Measurements from ENCODE around the gene PROSER2.

PROSER2 gene

DNA sequence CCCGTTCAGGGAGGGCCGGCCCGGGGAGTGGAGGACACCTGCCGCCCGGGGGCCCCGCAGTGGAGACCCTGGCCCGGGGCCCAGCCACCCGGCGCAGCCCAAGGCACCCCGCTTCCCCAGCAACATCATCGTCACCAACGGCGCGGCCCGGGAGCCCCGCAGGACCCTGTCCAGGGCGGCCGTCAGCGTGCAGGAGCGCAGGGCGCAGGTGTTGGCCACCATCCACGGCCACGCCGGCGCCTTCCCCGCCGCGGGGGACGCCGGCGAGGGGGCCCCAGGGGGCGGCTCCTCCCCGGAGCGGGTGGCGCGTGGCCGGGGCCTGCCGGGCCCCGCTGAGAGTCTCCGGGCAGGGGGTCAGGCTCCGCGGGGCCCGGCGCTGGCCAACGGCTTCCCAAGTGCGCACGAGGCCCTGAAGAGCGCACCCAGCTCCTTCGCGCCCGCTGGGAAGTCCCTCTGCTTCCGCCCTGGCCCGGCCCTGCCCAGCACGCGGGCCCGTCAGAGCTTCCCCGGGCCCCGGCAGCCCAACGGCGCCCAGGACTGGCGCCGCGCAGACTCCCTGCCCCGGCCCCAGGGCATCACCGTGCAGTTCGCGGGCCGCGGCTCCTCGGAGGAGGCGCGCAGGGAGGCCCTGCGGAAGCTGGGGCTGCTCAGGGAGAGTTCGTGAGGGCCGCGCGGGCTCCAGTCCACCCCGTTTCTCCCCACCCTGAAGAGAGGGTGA, 46.7 kb downstream of the PROSER2 start:
- DNase-seq, result no peak

- DNase-seq, result no peak
These were observed 47.3 kb downstream of the PROSER2 start for GRCh38 chr10:11870461-11870780.

GRCh38 chr10:11870900-11871400, 47.8 kb downstream of the PROSER2 start:
- no peak for DNase-seq

DNA sequence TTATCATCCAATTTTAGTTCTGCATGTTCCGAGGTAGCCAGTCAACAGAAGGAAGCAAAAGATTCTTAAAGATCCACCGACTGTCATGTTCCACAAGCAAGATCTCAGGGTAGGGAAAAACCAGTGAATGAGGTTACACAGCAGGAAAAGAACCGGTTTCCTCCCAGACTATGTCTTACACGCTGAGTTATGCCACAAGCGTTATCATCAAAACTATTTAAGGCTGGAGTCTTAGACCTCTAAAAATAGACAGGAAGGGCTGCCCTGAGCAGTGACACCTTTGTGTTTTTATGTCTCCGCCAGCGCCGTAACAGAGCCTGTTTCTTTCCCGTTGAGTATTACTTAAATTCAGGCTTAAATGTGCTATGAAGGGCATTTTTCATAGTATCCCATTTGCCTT, 48.3 kb downstream of the PROSER2 start:
- DNase-seq, result no peak

- DNase-seq, result no peak
These were observed 51.7 kb downstream of the PROSER2 start for GRCh38 chr10:11874568-11875493.

DNA sequence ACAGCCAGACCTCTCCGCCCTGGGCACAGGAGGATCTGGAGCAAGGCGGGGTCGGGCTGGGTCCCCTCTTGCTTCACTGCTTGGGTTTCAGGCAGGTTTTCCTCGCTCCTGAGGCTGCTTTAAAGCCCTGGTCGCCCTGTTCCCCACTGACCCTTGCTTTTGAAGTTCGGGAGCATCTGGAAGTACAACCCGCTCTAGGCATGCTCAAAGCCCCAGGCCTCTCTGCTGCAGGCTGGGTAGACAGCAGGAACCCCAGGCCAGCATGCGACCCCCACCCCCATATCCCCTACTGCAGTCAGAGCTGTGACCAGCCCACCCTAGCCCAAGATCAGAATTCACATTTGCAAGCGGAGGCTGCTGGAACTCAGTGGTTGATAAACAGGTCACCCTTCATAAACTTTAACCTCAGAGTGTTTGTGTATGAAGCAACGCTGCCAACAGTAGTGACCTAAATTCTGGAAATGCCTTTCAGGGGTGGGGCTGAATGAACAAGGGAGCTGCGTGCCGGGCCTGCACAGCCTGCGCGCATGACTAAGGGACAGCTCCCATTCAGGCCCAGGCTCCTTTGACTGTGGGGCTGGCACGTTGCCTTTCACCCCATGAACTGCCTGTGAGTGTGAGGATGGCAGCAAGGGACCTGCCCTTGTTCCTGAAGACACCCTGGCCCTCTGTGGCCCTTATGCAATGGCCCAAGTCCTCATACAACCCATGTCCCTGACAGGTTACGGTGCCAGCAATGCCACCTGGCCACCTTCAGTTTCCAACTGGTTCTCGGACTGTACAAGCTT, 52.5 kb downstream of the PROSER2 start:
- no peak for DNase-seq

DNA sequence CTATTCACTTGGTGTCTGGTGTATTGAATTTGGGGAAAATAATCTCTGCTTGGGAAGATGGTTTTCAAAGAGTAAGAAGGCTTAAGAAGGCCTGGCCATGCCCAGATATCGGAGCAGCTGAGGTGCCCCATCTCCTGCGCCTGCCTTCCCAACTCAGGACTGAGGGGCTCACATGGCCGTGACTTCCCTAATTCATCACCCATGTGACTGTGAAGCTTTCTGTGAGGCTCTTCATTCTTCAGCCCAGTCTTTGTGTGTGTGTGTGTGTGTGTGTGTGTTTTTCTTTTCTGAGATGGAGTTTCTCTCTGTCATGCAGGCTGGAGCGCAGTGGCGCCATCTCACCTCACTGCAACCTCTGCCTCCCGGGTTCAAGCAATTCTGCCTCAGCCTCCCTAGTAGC, 53.2 kb downstream of the PROSER2 start:
- no peak for DNase-seq

- no peak for DNase-seq
These were observed 53.8 kb downstream of the PROSER2 start for GRCh38 chr10:11876805-11877590.

GRCh38 chr10:11877591-11877905, 54.4 kb downstream of the PROSER2 start:
- no peak for DNase-seq

GRCh38 chr10:11878776-11879175, 55.6 kb downstream of the PROSER2 start:
- DNase-seq, result no peak

DNA sequence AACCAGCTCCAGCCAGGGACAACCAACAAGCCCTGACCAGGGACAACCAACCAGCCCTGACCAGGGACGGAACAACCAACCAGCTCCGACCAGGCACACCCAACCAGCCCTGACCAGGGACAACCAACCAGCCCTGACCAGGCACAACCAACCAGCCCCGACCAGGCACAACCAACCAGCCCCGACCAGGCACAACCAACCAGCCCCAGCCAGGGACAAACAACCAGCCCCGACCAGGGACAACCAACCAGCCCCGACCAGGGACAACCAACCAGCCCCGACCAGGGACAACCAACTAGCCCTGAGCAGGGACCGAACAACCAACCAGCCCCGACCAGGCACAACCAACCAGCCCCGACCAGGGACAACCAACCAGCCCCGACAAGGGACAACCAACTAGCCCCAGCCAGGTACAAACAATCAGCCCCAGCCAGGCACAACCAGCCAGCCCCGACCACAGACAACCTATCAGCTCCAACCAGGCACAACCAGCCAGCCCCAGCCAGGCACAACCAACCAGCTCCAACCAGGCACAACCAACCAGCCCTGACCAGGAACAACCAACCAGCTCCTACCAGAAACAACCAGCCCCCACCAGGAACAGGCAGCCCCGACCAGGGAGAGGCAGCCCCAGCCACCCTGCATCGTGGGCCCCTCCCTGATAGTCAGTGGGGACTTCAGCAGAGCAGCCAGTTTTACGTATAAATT, 56.4 kb downstream of the PROSER2 start:
- no peak for DNase-seq

DNA sequence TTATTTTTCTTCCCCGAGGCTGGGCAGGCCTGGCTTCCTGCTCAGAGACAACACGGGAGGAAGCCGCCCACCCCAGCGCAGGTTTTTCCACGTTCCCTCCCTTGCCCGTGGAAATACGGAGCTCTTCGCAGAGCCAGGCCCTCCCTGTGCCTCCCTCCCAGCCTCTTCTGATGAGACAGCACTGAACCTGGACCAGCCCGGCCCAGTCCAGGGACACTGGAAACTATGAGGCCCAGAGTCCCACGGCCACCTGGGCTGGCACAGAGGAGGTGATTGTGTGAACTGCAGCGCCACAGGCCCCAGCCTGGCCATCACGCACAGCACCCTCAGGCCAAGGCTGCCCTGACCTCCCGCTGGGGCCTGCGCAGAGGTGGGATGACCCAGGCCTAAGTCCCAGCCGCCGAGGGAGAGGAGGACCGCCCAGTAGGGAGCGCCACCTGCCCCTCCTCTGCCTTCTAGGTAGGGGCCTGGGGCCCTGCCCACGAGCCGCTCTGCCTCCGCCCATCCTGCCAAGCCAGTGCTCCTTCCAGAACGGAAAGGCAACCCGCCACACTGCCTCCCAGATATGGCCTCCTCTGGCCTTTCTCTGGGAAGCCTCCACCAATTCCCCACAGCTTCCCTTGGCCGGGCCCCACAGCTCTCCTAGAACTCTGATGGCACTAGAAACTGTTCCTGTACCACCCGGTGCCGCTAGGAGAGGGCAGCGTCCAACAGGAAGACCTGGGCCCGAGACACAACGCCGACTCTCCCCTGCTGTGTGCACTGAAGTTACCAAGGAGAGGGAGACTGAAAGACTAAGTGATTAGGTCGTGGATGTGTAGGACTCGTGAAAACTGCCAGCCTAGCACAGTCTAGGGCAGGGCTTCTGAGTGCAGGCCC, 57.2 kb downstream of the PROSER2 start:
- no peak for DNase-seq

- no peak for DNase-seq
These were observed 57.9 kb downstream of the PROSER2 start for GRCh38 chr10:11881030-11881476.

DNA sequence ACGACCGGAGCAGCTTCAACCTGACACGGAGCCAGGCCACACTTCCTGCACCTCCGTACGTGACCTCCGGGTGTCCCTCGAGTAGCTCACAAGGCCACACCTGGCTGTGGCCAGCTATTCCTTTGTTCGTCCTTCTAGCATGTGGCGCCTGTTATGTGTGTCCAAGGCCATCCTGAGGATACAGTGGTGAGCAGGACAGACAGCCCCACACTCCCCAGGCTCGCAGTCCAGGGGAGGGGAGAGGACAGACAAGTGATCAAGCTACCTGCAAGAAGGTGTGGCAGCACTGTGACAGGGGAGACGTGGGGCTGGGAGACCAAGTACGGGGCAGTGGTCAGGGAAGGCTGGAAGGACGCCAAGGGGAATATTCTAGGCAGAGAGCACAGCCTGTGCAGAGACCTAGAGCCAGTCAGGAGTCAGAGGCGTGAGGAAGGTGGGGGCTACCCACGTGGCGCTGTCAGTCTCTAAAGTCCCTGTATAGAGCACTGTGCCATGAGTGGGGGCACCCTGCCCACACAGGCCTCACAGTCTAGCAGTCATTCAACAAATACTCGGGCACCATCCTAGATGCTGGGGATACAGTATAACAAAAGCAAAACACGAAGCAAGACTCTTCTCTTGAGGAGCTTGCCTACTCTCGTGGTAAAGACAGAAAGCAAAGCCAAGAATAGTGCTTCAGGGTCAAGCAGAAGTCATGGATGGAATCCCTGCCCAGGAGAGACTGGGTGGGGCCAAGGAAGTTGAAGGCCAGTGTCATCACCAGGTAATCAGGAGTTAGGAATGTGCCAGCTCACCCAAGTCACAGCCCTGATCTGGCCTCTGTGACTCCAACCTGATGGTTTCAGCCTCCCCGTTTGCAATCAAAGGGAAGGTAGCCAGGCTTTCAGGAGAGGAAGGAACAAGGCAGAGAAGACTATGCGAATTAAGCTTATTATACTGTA, 58.6 kb downstream of the PROSER2 start:
- no peak for DNase-seq

DNA sequence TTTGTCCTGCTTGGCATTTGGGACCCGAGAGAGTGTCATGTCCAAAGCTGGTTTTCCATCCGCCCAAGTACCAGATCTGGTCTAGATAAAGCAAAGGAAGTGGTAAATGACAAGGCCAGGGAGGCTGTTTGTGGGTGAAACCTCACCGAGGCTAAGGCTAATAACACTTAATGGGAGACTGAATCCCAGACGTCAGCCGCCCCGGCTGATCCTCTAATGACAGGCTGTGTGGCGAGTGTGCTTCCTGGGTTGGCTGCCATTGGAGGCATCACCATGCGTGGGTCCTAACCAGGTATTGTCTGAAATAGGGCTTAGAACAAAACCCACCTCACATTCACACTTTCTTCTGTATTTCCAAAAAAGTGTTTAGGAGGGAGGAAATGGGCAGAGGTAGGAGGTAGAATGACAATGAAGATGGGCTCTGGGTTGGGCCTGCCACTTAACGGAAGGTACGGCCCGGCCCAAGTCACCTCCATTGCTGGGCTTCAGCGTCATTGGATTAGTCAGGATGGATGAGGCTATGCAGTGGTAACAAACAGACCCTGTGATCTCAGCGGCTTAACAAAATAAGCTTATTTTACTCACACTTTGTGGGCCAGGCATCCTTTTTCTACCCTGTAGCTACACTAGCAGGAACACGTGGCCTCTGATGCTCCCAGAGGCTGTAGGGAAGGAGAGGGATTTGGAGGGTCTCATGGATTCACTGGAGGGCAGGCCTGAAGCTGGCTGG, 59.7 kb downstream of the PROSER2 start:
- DNase-seq, result no peak

- DNase-seq, result no peak
These were observed 61.7 kb downstream of the PROSER2 start for GRCh38 chr10:11884706-11885423.

DNA sequence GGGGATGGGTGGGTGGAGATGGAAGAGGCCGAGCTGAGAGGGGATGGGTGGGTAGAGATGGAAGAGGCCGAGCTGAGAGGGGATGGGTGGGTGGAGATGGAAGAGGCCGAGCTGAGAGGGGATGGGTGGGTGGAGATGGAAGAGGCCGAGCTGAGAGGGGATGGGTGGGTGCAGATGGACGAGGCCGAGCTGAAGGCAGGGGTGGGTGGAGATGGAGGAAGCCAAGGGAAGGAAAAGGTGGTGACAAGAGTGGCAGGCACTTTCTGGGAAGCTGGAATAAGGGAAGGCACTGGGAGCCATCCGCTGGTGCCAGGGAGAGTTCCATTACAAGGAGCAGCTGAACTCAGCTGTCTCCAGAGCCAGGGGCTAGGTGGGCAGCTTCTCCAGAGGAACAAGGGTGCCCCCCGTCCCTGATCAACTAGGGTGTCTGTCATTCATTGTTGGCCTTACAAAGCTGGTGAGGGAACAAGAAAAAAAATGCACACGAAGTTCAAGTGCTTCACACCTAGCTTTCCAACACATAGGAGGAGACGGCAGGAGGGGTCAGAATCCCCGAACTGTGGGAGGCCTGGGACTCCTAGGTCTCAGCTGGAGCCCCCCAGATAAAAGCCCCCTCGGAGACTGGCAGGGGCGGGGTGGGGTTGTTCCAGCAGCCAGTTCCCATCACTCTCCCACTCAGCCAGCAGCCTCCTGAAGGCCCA, 62.4 kb downstream of the PROSER2 start:
- DNase-seq, result no peak

DNA sequence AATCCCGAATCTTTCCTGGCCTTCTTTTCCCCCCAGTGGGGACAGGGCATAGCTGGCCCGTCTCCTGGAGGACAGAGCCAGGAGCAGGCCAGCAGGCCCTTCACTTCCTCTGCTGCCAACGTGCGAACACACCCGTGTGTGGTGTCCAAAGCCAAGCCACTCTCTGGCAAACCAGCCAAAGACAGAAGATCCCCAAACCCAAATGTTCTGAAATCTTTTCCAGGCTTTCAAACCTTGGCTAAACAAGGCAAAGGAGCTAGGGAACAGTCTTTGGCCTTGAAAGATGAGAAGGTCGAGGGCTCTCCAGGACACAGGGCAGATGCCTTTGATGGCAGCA, 63.0 kb downstream of the PROSER2 start:
- no peak for DNase-seq

All from NCI-H187 treated with DMSO at 0.1 percent for 48 hours (cell line).